Measurements from ENCODE around the gene ZNF507. TPM values are rescaled to one million over a fixed set of nuclear protein-coding genes. Genes with fewer than 3 reads are reported as not detected.

ZNF507 gene
- total and polyA plus RNA-seq, 9 of the 15 experiments (the other 6 are each of a cell fraction or from before 2014, with no cell fraction given) = 2.9 to 25.0 (median 10.4) TPM

DNA sequence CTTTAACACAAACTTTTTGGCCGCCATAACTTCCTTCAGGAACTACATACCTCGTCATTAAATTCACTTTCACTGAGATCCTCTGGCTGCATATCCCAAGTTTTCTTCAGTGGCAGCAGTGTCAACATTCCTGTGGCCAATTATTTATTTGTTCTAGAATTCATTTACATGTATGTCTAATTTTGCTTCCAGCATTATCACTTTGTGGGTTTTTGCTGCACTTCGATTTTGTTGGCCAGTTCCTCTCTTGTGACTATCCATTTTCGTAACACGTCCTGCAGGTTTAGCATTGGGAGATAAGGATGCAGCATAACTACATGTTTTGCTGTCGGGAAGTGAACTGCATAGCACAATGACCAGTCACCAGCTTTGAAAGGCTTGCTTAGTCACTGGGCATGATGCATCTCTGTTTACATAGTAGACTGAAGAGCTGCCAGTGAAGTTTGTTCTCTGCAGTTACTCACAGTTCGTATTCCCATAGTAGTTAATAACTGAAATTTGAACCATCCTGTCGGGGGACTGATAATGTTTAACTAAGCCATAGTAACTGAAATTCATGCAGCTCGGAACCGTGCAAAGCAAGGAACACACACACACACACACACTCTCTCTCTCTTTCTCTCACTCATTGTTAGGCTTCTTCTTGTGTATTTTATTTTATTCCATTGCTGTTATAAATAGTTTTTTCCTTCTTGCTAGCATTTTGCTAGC, 28.3 kb downstream of the ZNF507 start (continued):
- TF ChIP-seq, protein P1, sequence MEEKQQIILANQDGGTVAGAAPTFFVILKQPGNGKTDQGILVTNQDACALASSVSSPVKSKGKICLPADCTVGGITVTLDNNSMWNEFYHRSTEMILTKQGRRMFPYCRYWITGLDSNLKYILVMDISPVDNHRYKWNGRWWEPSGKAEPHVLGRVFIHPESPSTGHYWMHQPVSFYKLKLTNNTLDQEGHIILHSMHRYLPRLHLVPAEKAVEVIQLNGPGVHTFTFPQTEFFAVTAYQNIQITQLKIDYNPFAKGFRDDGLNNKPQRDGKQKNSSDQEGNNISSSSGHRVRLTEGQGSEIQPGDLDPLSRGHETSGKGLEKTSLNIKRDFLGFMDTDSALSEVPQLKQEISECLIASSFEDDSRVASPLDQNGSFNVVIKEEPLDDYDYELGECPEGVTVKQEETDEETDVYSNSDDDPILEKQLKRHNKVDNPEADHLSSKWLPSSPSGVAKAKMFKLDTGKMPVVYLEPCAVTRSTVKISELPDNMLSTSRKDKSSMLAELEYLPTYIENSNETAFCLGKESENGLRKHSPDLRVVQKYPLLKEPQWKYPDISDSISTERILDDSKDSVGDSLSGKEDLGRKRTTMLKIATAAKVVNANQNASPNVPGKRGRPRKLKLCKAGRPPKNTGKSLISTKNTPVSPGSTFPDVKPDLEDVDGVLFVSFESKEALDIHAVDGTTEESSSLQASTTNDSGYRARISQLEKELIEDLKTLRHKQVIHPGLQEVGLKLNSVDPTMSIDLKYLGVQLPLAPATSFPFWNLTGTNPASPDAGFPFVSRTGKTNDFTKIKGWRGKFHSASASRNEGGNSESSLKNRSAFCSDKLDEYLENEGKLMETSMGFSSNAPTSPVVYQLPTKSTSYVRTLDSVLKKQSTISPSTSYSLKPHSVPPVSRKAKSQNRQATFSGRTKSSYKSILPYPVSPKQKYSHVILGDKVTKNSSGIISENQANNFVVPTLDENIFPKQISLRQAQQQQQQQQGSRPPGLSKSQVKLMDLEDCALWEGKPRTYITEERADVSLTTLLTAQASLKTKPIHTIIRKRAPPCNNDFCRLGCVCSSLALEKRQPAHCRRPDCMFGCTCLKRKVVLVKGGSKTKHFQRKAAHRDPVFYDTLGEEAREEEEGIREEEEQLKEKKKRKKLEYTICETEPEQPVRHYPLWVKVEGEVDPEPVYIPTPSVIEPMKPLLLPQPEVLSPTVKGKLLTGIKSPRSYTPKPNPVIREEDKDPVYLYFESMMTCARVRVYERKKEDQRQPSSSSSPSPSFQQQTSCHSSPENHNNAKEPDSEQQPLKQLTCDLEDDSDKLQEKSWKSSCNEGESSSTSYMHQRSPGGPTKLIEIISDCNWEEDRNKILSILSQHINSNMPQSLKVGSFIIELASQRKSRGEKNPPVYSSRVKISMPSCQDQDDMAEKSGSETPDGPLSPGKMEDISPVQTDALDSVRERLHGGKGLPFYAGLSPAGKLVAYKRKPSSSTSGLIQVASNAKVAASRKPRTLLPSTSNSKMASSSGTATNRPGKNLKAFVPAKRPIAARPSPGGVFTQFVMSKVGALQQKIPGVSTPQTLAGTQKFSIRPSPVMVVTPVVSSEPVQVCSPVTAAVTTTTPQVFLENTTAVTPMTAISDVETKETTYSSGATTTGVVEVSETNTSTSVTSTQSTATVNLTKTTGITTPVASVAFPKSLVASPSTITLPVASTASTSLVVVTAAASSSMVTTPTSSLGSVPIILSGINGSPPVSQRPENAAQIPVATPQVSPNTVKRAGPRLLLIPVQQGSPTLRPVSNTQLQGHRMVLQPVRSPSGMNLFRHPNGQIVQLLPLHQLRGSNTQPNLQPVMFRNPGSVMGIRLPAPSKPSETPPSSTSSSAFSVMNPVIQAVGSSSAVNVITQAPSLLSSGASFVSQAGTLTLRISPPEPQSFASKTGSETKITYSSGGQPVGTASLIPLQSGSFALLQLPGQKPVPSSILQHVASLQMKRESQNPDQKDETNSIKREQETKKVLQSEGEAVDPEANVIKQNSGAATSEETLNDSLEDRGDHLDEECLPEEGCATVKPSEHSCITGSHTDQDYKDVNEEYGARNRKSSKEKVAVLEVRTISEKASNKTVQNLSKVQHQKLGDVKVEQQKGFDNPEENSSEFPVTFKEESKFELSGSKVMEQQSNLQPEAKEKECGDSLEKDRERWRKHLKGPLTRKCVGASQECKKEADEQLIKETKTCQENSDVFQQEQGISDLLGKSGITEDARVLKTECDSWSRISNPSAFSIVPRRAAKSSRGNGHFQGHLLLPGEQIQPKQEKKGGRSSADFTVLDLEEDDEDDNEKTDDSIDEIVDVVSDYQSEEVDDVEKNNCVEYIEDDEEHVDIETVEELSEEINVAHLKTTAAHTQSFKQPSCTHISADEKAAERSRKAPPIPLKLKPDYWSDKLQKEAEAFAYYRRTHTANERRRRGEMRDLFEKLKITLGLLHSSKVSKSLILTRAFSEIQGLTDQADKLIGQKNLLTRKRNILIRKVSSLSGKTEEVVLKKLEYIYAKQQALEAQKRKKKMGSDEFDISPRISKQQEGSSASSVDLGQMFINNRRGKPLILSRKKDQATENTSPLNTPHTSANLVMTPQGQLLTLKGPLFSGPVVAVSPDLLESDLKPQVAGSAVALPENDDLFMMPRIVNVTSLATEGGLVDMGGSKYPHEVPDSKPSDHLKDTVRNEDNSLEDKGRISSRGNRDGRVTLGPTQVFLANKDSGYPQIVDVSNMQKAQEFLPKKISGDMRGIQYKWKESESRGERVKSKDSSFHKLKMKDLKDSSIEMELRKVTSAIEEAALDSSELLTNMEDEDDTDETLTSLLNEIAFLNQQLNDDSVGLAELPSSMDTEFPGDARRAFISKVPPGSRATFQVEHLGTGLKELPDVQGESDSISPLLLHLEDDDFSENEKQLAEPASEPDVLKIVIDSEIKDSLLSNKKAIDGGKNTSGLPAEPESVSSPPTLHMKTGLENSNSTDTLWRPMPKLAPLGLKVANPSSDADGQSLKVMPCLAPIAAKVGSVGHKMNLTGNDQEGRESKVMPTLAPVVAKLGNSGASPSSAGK (IDR thresholded peaks at IDR 0.05) = peak; percentile 22; the same call in 1 of the 2 replicates
- TF ChIP-seq, protein P2, sequence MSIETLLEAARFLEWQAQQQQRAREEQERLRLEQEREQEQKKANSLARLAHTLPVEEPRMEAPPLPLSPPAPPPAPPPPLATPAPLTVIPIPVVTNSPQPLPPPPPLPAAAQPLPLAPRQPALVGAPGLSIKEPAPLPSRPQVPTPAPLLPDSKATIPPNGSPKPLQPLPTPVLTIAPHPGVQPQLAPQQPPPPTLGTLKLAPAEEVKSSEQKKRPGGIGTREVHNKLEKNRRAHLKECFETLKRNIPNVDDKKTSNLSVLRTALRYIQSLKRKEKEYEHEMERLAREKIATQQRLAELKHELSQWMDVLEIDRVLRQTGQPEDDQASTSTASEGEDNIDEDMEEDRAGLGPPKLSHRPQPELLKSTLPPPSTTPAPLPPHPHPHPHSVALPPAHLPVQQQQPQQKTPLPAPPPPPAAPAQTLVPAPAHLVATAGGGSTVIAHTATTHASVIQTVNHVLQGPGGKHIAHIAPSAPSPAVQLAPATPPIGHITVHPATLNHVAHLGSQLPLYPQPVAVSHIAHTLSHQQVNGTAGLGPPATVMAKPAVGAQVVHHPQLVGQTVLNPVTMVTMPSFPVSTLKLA (conservative IDR thresholded peaks at IDR 0.05) = peak; percentile 78 to 91
- TF ChIP-seq ZNF146 (CRISPR knock-in tag; IDR thresholded peaks at IDR 0.05; ENCODE audit: unreplicated experiment) (no peak), NFATC3 (IDR thresholded peaks at IDR 0.05) (0 out of 2 replicates have a peak, but pooled peaks have one; percentile 30)
- TF ChIP-seq, protein P3, sequence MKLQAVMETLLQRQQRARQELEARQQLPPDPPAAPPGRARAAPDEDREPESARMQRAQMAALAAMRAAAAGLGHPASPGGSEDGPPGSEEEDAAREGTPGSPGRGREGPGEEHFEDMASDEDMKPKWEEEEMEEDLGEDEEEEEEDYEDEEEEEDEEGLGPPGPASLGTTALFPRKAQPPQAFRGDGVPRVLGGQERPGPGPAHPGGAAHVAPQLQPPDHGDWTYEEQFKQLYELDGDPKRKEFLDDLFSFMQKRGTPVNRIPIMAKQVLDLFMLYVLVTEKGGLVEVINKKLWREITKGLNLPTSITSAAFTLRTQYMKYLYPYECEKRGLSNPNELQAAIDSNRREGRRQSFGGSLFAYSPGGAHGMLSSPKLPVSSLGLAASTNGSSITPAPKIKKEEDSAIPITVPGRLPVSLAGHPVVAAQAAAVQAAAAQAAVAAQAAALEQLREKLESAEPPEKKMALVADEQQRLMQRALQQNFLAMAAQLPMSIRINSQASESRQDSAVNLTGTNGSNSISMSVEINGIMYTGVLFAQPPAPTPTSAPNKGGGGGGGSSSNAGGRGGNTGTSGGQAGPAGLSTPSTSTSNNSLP (IDR thresholded peaks at IDR 0.05; ENCODE audit: borderline replicate concordance, low read depth, low read length) = peak; percentile 54
- TF ChIP-seq, protein P4, sequence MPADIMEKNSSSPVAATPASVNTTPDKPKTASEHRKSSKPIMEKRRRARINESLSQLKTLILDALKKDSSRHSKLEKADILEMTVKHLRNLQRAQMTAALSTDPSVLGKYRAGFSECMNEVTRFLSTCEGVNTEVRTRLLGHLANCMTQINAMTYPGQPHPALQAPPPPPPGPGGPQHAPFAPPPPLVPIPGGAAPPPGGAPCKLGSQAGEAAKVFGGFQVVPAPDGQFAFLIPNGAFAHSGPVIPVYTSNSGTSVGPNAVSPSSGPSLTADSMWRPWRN (IDR thresholded peaks at IDR 0.05; ENCODE audit: low read depth) = peak; percentile 60
